ENCODE data around the gene NUDT4.

DNA sequence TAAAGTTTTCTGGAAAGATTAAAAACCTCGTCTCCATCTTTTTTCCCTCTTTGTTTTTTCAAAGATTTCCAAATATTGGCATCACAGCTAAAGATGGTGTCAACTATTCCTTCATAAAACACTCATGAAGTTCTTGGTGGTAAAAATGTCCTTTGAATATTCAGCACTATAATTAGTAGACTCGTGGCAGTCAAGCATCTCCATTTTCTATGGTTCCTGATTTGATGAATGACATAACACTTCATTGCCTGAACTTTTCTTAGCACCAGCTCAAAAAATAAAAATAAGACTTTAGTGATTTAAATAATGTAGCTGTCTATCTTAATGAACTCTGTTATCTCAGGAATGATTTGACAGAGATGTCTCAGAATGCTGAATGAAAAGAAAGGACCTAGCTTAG lies 44.3 kb downstream of the NUDT4 start:
- TF ChIP-seq, protein P1, sequence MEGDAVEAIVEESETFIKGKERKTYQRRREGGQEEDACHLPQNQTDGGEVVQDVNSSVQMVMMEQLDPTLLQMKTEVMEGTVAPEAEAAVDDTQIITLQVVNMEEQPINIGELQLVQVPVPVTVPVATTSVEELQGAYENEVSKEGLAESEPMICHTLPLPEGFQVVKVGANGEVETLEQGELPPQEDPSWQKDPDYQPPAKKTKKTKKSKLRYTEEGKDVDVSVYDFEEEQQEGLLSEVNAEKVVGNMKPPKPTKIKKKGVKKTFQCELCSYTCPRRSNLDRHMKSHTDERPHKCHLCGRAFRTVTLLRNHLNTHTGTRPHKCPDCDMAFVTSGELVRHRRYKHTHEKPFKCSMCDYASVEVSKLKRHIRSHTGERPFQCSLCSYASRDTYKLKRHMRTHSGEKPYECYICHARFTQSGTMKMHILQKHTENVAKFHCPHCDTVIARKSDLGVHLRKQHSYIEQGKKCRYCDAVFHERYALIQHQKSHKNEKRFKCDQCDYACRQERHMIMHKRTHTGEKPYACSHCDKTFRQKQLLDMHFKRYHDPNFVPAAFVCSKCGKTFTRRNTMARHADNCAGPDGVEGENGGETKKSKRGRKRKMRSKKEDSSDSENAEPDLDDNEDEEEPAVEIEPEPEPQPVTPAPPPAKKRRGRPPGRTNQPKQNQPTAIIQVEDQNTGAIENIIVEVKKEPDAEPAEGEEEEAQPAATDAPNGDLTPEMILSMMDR (IDR thresholded peaks at IDR 0.05; ENCODE audit: insufficient read depth, low read length) = no peak
- TF ChIP-seq, protein P2, sequence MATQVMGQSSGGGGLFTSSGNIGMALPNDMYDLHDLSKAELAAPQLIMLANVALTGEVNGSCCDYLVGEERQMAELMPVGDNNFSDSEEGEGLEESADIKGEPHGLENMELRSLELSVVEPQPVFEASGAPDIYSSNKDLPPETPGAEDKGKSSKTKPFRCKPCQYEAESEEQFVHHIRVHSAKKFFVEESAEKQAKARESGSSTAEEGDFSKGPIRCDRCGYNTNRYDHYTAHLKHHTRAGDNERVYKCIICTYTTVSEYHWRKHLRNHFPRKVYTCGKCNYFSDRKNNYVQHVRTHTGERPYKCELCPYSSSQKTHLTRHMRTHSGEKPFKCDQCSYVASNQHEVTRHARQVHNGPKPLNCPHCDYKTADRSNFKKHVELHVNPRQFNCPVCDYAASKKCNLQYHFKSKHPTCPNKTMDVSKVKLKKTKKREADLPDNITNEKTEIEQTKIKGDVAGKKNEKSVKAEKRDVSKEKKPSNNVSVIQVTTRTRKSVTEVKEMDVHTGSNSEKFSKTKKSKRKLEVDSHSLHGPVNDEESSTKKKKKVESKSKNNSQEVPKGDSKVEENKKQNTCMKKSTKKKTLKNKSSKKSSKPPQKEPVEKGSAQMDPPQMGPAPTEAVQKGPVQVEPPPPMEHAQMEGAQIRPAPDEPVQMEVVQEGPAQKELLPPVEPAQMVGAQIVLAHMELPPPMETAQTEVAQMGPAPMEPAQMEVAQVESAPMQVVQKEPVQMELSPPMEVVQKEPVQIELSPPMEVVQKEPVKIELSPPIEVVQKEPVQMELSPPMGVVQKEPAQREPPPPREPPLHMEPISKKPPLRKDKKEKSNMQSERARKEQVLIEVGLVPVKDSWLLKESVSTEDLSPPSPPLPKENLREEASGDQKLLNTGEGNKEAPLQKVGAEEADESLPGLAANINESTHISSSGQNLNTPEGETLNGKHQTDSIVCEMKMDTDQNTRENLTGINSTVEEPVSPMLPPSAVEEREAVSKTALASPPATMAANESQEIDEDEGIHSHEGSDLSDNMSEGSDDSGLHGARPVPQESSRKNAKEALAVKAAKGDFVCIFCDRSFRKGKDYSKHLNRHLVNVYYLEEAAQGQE (IDR thresholded peaks at IDR 0.05; ENCODE audit: insufficient replicate concordance, low read depth) = no peak
- TF ChIP-seq POLR2AphosphoS5 (IDR thresholded peaks at IDR 0.05; ENCODE audit: low read depth) = no peak
- no peak for TF ChIP-seq GABPA (IDR thresholded peaks at IDR 0.05; ENCODE audit: low read depth)
- TF ChIP-seq SPI1 (IDR thresholded peaks at IDR 0.05; ENCODE audit: borderline replicate concordance, low read depth) = no peak
